HG02571 (cell line): ENCODE data around the gene RHEBL1.

Experiments used
- ATAC-seq: cut with Tn5 transposase; IDR thresholded peaks from one replicate; pipeline ENCODE4 v1.9.1; 2021; ENCODE audit warnings: mild to moderate bottlenecking, moderate library complexity; ENCODE audit not compliant: unreplicated experiment

Gene RHEBL1

GRCh38 chr12:49055092-49055491 lies 14.7 kb downstream of the RHEBL1 start:
- ATAC-seq: no peak

DNA sequence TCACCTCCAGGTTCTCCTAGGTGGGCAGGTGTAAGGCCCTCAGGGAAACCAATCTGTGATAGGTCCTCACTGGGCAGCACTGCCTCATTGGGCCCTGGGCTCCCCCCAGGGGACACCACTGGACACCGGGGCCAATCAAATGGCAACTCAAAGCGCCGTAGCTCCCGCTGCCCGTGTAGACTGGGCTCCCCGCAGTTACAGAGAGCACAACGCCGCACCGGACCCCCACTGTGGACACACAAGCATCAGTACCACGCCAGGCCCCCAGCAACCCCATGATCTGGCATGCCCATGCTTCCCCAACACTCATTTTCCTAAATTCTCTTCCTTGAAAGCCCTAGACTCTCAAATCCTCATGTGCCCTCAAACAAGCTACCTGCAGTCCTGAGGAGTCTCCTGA lies 15.3 kb downstream of the RHEBL1 start:
- ATAC-seq: no peak

GRCh38 chr12:49054096-49054495 lies 15.7 kb downstream of the RHEBL1 start:
- ATAC-seq: no peak

DNA sequence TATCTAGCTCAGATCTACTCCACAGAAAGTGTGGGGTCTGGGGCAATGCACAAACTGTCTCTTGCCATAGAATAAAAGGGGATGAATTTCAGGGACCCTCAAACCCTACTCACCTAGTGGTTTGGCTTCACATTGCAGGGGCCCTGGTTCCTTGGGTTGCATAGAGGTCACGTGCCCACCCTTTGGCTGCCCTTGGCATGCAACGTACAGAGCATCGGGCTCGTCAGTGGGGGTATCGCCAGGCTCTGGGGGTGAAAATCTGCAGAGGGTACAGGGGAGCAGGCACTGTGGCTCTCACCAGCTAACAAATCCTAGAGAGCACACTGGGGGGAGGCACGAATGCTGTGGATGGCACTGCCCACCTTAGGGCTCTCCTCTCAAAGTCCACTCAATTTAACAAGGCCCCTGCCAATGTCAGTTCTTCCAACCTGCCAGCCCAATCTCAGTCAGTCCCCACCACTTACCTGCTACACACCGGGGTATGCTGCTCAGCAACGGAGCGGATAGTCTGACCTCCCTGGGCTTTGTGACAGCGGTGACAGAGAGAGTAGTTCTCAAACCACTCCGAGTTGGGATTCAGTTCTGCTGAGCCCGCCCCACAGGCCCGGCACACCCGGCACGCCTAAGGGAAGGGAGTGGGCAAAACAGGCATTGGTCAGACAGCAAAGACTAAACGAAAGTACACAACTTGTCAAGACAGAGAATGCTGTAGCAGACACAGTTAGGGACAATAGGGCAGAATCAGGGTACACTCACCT lies 17.1 kb downstream of the RHEBL1 start:
- no peak for ATAC-seq

- no peak for ATAC-seq
Measured at GRCh38 chr12:49051777-49052438, 17.9 kb downstream of the RHEBL1 start.

GRCh38 chr12:49051373-49051764 lies 18.4 kb downstream of the RHEBL1 start:
- no peak for ATAC-seq

GRCh38 chr12:49050507-49051372 lies 19.0 kb downstream of the RHEBL1 start:
- no peak for ATAC-seq

- no peak for ATAC-seq
Measured at GRCh38 chr12:49049566-49050224, 20.1 kb downstream of the RHEBL1 start.

DNA sequence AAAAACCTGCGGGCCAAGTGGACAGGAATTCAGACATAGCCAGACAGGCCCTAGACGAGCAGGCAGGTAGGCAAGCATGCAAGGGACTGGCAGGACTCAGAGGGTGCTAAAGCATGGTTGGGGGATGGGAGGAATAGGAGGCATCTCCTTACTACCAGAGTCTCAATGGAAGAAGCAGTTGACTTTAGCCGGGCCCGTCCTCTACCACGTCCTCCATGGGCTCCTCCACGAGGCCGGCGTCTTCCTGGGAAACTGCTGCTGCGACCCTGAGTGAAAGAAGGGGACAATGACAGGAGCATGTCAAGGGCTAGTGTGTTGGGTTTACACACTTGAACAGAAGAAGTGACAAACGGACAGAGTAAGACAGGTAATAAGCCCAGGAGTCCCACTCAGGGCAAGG lies 20.8 kb downstream of the RHEBL1 start:
- no peak for ATAC-seq

DNA sequence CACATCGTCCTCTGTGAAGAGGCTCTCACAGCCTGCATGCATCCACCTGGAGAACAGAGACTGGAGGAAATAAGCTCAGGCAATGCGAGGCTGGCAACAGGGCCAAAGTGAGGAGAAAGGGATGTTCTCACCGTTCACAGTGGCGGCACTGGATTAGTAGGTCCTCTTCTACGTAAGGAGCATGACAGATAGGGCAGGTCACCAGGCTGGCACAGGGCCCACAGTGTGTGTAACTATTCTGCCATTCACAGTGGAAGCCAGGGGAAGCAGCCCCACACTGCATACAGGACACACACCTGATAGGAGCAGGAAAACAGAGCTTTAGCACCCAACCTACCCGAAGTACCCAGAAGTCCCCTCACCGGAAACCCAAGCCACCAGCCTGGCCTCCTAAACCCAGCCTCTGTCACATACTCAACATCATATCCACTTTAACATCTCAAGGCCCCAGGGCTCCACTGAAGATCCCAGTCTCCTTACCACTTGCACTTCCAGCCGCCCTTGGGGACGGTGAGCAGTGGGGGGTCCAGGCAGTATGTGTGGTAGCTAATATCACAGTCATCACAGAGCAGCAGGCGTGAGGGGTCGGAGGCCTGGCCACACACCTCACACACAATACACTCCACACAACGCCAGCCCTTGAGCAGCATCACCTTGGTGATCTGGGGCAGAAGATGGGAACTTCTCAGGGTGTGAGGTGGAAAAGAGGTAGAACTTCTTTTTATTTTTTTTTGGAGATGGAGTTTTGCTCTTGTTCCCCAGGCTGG lies 23.5 kb downstream of the RHEBL1 start:
- ATAC-seq: no peak

DNA sequence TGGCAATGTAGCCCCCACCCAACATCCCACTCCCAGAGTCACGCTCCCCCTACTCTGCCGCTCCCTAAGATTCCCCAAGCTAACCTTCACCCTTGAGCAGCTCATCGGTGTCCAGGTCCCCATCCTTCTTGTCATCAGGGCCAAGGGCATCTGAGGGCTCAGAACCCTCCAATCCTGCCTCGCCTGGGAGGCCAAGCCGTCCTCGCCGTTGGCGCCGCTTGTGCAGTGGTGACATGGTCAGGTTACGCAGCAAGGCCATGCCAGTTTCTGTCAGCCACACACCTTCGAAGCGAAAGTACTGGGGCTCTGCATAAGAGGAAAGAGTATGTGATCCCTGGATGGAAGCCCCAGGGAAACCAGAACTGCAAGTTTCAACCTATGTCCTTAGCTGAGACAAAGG lies 25.1 kb downstream of the RHEBL1 start:
- ATAC-seq: no peak

DNA sequence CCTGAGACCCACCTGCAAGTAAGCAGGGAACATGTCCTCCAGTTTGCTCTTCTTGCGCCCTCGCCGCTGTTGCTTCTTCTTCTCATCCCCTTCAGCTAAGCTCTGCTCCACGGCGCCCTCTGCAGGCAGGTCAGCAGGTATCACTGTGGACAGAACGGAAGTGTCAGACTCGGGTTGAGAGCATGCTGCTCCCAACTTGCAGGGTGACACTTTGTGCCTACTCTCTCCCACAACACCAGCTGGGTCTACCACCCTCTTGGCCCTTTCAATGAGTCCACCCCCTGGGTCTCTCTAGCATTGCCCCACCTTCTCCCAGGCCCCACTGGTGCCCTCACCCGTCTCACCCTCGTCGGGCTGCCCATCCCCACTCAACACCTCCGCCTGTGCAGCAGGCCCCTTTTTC lies 25.9 kb downstream of the RHEBL1 start:
- ATAC-seq: no peak

DNA sequence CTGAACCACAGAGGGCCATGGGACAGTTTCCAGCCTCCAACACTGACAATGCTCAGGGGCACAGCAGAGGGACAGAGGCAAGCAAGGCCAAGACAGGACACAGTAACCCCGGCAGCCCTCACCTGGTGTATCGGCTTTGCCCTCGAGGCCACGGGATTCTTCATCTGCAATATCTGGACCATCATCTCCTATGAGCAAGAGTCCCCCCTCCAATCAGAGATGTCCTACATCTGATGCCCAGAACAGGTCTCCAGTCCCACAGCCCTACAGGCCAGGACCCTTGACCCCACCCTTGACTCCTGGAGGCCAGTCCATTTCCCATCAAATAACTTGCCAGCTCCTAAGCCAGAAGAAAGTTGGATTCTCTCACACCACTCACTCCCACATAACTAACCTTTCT lies 26.5 kb downstream of the RHEBL1 start:
- ATAC-seq: no peak

- ATAC-seq: no peak
Measured at GRCh38 chr12:49041881-49042484, 27.8 kb downstream of the RHEBL1 start.

GRCh38 chr12:49041036-49041880 lies 28.5 kb downstream of the RHEBL1 start:
- ATAC-seq: no peak

GRCh38 chr12:49040364-49040855 lies 29.4 kb downstream of the RHEBL1 start:
- no peak for ATAC-seq

- no peak for ATAC-seq
Measured at GRCh38 chr12:49039421-49040363, 30.1 kb downstream of the RHEBL1 start.
